HepG2 (cell line): ENCODE data around the gene TRPC3. TPM values are rescaled to one million over a fixed set of nuclear protein-coding genes. Genes with fewer than 3 reads are reported as not detected.

Source experiments
- ATAD3A ChIP-seq: sonication (generic); formaldehyde crosslinking; IDR thresholded peaks from 2 replicates; pipeline ENCODE4 v1.4.0; 2020; ENCODE audit warnings: missing genetic modification reagents
- ATF7-NPFF ChIP-seq: sonication (generic); formaldehyde crosslinking; IDR thresholded peaks from 2 replicates; pipeline ENCODE4 v1.8.1; 2023; ENCODE audit warnings: mild to moderate bottlenecking, low read depth, missing genetic modification reagents, moderate library complexity
- PAF1 ChIP-seq: IDR thresholded peaks from 2 replicates; pipeline ENCODE4 v1.6.1; 2016; ENCODE audit warnings: missing genetic modification reagents, missing compliant biosample characterization
- USF2 ChIP-seq, 2 experiments: sonication (generic) in 1 of 2; formaldehyde crosslinking in 1 of 2; IDR thresholded peaks; 2 replicates each; pipeline versions ENCODE4 v1.5.1 to v1.6.1; 2011 to 2020; ENCODE audit warnings: borderline replicate concordance in 1 of 2, low read depth in 1 of 2, low read length in 1 of 2, mild to moderate bottlenecking in 1 of 2, missing genetic modification reagents in 1 of 2, moderate library complexity in 1 of 2
- ZBTB40 ChIP-seq, 2 experiments: fragments of 450-650 bp in 1 of 2; sonication (generic) in 1 of 2; formaldehyde crosslinking in 1 of 2; IDR thresholded peaks; 2 replicates each; pipeline versions ENCODE4 v1.6.1 to v1.8.0; 2016 to 2022; ENCODE audit warnings: antibody characterized with exemption in 1 of 2, mild to moderate bottlenecking in 1 of 2, missing genetic modification reagents in 1 of 2
- ZKSCAN1 ChIP-seq: fragments of 150-350 bp; IDR thresholded peaks from 2 replicates; pipeline ENCODE4 v1.6.1; 2014; ENCODE audit warnings: low read length
- ZNF138 ChIP-seq: sonication (generic); formaldehyde crosslinking; IDR thresholded peaks from 2 replicates; pipeline ENCODE4 v1.5.0; 2020; ENCODE audit warnings: mild to moderate bottlenecking, low read depth, missing genetic modification reagents
- polyA plus RNA-seq, 8 experiments: library from polyadenylated mRNA; depleted of rRNA in 3 of 8; stranded (reverse) in 7 of 8; unstranded in 1 of 8; fragments of >200 nt; fragmentation: Illumina TruSeq in 4 of 8; extraction: Trizol in 4 of 8; gene quantifications; 2 replicates each; pipeline versions ENCODE4 v1.2.1 to v1.2.3, GENCODE V29; 2011 to 2016; ENCODE audit warnings: low read depth in 4 of 8, missing spikeins in 1 of 8, mixed read lengths in 1 of 8; ENCODE audit not compliant: insufficient read depth in 1 of 8
- total RNA-seq, 5 experiments: library from RNA; depleted of rRNA; stranded (reverse); fragments of >200 nt; fragmentation: Illumina TruSeq; extraction: Trizol; gene quantifications; 2 replicates each; pipeline ENCODE4 v1.2.3, GENCODE V29; 2016; ENCODE audit warnings: low read depth in 1 of 5
- TF ChIP-seq, protein P1 (sequence below): sonication (generic); formaldehyde crosslinking; IDR thresholded peaks from 2 replicates; pipeline ENCODE4 v1.4.0; 2020; ENCODE audit warnings: missing genetic modification reagents

The TRPC3 gene
- total and polyA plus RNA-seq, 2 of the 13 experiments (the other 11 are each of a cell fraction or from before 2014, with no cell fraction given), result not detected

DNA sequence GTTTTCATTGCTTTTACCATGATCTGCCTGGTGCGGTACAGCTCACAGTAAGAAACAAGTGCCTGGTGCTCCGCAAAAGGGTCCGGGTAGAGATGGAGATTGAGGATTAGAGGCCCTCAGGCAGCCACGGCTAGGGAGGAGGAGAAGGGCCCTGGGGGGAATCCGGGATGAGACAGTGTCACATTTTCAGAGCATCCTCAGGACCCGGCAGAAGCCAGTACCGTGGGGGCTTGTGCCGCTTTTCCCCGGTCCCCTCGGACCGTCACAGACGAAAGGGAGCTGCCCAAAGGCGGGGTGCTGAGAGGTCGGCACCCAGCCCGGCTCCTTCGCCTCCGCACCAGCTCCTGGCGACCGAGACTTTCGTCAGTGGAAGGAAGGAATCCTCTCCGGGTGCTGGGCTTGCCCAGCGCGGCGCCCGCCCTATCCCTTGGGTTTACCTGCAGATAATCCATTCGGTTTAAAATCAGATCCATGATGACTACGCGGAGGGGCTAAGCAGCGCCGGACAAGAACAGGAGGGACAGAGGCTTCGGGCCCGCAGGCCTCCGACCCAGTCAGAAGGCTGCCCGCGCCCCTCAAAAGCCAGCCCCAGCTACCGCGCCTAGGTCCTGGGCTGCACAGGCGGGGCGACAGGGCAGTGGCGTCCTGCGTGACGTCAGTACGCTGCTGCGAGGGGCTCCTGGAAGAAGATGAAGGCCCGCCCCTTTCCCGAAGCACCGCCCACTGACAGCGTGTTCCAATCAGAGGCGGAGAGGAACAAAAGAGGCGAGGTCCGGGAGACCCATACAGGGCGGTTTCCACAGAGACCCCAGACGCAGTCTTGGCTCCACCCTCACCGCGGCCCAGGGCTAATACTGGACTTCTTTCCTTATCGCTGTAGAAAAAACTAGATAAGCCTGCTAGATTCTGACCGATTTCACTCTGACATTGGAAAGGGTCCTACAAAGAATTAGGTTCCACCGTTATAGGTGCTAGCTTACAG, 81.7 kb downstream of the TRPC3 start, which contains the start of gene BBS7 (continued):
- TF ChIP-seq, protein P1, sequence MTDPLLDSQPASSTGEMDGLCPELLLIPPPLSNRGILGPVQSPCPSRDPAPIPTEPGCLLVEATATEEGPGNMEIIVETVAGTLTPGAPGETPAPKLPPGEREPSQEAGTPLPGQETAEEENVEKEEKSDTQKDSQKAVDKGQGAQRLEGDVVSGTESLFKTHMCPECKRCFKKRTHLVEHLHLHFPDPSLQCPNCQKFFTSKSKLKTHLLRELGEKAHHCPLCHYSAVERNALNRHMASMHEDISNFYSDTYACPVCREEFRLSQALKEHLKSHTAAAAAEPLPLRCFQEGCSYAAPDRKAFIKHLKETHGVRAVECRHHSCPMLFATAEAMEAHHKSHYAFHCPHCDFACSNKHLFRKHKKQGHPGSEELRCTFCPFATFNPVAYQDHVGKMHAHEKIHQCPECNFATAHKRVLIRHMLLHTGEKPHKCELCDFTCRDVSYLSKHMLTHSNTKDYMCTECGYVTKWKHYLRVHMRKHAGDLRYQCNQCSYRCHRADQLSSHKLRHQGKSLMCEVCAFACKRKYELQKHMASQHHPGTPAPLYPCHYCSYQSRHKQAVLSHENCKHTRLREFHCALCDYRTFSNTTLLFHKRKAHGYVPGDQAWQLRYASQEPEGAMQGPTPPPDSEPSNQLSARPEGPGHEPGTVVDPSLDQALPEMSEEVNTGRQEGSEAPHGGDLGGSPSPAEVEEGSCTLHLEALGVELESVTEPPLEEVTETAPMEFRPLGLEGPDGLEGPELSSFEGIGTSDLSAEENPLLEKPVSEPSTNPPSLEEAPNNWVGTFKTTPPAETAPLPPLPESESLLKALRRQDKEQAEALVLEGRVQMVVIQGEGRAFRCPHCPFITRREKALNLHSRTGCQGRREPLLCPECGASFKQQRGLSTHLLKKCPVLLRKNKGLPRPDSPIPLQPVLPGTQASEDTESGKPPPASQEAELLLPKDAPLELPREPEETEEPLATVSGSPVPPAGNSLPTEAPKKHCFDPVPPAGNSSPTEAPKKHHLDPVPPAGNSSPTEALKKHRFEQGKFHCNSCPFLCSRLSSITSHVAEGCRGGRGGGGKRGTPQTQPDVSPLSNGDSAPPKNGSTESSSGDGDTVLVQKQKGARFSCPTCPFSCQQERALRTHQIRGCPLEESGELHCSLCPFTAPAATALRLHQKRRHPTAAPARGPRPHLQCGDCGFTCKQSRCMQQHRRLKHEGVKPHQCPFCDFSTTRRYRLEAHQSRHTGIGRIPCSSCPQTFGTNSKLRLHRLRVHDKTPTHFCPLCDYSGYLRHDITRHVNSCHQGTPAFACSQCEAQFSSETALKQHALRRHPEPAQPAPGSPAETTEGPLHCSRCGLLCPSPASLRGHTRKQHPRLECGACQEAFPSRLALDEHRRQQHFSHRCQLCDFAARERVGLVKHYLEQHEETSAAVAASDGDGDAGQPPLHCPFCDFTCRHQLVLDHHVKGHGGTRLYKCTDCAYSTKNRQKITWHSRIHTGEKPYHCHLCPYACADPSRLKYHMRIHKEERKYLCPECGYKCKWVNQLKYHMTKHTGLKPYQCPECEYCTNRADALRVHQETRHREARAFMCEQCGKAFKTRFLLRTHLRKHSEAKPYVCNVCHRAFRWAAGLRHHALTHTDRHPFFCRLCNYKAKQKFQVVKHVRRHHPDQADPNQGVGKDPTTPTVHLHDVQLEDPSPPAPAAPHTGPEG (CRISPR knock-in tag), result no peak; the same call in 1 of the 2 replicates
- no peak; the same call in 1 of the 2 replicates for TF ChIP-seq ATF7-NPFF (CRISPR knock-in tag)
- TF ChIP-seq ZKSCAN1, result no peak
- TF ChIP-seq ZNF138, result no peak
- no peak for TF ChIP-seq PAF1 (CRISPR knock-in tag)
- no peak for TF ChIP-seq ATAD3A
- TF ChIP-seq USF2 (IDR thresholded peaks at IDR 0.05; ENCODE audit: low read depth, low read length), result no peak
- no peak for TF ChIP-seq USF2 (CRISPR knock-in tag; IDR thresholded peaks at IDR 0.05; ENCODE audit: borderline replicate concordance)
- TF ChIP-seq ZBTB40 (IDR thresholded peaks at IDR 0.05), result no peak
- no peak; the same call in 1 of the 2 replicates for TF ChIP-seq ZBTB40 (CRISPR knock-in tag; IDR thresholded peaks at IDR 0.05)
